IPS-18a (cell line): Measurements from ENCODE around the gene POU2F1.

Experiments
- H3K27ac ChIP-seq: one replicate; pipeline ENCODE4 v1.5.1; 2013; ENCODE audit warnings: low read length
- H3K27me3 ChIP-seq: one replicate; pipeline ENCODE4 v1.6.1; 2013; ENCODE audit warnings: mild to moderate bottlenecking, low read length; ENCODE audit not compliant: control insufficient read depth, insufficient read depth
- H3K36me3 ChIP-seq: one replicate; pipeline ENCODE4 v1.6.1; 2013; ENCODE audit warnings: low read depth, low read length; ENCODE audit not compliant: control insufficient read depth
- H3K4me1 ChIP-seq: one replicate; pipeline ENCODE4 v1.6.1; 2013; ENCODE audit warnings: low read depth, low read length; ENCODE audit not compliant: control insufficient read depth
- H3K4me3 ChIP-seq: one replicate; pipeline ENCODE4 v1.5.1; 2013; ENCODE audit warnings: low read length
- H3K9ac ChIP-seq: one replicate; pipeline ENCODE4 v1.6.1; 2013; ENCODE audit warnings: mild to moderate bottlenecking, low read length, moderate library complexity
- H3K9me3 ChIP-seq: one replicate; pipeline ENCODE4 v1.6.1; 2013; ENCODE audit warnings: low read depth, low read length; ENCODE audit not compliant: control insufficient read depth

POU2F1 gene

DNA sequence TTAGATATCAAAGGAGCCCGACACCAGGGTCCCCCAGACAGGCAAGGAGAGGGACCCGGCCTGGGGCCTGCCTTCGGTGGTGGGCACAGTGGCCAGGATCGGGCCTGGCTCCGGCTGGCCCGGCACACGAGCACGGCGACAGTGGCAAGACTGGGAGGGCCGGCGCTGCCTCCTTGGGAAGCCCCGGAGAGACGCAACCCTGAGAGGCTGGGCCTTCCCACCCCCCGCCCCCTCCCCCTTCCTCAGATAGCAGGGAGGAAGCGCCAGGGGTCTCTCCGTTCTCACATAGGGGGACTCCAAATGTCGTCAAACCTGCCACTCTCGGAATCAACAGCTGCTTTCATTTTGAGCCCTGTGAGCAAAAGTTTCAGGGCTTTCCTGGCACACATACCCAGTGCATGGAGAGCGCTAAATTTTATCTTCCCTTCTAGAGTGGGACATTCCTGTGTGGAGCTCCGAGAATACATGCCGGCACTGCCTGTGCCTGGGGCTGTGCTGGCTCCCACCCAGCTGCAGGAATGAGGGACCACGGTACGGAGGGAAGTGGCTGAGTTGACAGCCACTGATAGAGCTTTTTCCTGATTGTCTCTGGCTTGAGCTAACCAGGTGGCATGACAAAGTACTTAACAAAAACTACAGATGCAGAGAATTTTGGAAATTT, 235.2 kb downstream of the POU2F1 start:
- peak overlapping the region; percentile 69 for H3K4me3 ChIP-seq
- no peaks in the 10 kb centered on the region for H3K36me3 ChIP-seq
- no peak overlapping the region for H3K27ac ChIP-seq
- H3K27me3 ChIP-seq, result peaks cover 46% of the 10 kb centered on the region
- peaks cover 4% of the 10 kb centered on the region for H3K4me1 ChIP-seq
- H3K9me3 ChIP-seq, result no peaks in the 10 kb centered on the region
- no peak overlapping the region for H3K9ac ChIP-seq

DNA sequence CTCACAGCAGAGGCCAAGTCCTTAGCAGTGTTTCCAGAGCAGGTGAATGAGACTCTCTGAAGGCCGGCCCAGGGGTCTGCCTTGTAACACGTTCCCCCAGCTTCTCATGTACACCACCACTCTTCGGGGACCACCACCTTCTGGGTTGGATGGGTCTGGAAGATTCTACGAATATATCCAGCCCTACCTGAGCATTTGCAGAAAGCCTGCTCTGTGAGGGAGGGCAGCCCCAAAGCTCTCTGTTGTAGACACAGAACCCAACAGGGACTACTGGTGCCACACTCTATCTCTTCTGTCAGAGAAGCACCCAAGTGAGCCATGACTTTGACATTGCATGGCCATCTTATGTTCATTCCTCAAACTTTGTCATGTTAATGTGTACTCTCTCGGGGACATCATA, 235.8 kb downstream of the POU2F1 start:
- Histone ChIP-seq H3K36me3 (no peaks in the 10 kb centered on the region), H3K9me3 (no peaks in the 10 kb centered on the region), H3K27me3 (peaks cover 46% of the 10 kb centered on the region), H3K27ac (no peak overlapping the region), H3K4me1 (peaks cover 4% of the 10 kb centered on the region), H3K9ac (no peak overlapping the region), H3K4me3 (no peak overlapping the region)

DNA sequence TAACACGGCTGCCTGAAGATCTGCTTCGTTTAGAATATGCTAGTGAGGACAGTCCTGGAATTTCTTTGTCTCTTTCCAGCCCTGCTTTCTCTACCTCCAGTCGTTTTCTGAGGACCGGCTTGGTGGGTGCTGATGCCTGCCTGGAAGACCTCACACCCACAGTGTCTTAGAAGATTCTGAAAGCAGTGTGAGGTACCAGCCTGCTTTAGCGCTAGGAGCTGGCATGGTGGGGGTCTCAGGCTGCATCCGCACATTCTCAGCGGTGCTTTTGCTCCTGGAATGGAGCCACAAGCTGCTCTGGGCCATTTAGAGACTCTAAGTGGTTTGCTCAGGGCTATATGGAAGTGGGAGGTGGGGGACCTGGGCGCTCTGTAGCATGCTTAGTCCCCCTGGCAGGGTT, 236.2 kb downstream of the POU2F1 start:
- no peaks in the 10 kb centered on the region for H3K36me3 ChIP-seq
- H3K9me3 ChIP-seq, result no peaks in the 10 kb centered on the region
- H3K4me1 ChIP-seq, result peaks cover 4% of the 10 kb centered on the region
- peaks cover 46% of the 10 kb centered on the region for H3K27me3 ChIP-seq
- H3K9ac ChIP-seq, result no peak overlapping the region
- H3K27ac ChIP-seq, result no peak overlapping the region
- H3K4me3 ChIP-seq, result no peak overlapping the region

DNA sequence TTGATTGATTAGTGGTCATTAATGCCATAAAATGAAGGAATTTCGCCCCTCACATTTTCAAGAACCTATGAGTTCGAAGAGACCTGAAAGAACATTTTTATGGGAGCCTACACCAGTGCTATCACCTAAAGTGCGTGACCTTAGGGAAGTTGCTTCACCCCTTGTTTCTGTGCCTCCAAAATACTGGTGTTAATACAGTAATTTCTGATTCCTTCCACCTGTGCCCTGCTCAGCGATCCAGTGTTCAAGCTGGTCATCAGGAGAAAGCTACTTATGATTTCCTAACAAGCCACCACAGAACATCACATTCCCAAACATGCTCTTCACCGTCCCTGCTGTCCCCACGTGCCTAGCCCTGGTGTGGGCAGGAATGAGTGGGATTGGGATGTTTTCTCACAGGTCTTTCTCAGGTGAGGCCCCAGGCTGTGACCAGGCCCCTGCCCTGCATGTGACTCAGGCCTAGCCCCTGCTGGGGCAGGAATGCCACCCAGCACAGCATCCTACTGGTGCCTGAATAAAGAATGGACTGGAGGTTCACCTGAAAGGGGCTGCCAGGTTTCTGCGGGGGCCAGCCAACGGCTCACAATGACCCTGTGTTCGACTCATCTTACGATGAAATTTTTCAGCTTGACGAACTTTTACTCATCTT, 237.4 kb downstream of the POU2F1 start:
- peaks cover 46% of the 10 kb centered on the region for H3K27me3 ChIP-seq
- H3K4me1 ChIP-seq, result peaks cover 4% of the 10 kb centered on the region
- no peaks in the 10 kb centered on the region for H3K9me3 ChIP-seq
- H3K36me3 ChIP-seq, result no peaks in the 10 kb centered on the region
- H3K27ac ChIP-seq, result no peak overlapping the region
- no peak overlapping the region for H3K4me3 ChIP-seq
- no peak overlapping the region for H3K9ac ChIP-seq

DNA sequence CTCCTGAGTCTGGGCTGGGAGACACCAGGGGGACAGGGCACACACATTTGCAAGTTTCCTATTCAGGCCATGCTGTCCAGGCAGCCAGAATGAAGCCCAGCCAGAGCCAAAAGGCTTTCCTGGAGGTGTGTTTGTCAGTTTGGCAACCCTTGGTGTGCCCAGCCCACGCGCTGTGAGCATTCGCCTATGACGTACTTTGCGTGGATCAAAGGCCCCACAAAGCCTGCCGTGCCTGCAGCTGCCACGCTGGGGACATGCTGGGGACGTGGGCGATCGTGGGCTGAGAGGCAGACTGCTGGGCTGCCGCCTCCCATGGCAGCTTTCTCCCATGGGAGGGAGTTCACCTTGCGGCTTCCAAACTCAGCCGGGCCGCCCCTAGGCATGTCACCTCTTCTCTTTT, 240.2 kb downstream of the POU2F1 start:
- Histone ChIP-seq H3K4me1 (peaks cover 4% of the 10 kb centered on the region), H3K27ac (no peak overlapping the region), H3K27me3 (peaks cover 22% of the 10 kb centered on the region), H3K9me3 (no peaks in the 10 kb centered on the region), H3K9ac (no peak overlapping the region), H3K36me3 (no peaks in the 10 kb centered on the region), H3K4me3 (no peak overlapping the region)

DNA sequence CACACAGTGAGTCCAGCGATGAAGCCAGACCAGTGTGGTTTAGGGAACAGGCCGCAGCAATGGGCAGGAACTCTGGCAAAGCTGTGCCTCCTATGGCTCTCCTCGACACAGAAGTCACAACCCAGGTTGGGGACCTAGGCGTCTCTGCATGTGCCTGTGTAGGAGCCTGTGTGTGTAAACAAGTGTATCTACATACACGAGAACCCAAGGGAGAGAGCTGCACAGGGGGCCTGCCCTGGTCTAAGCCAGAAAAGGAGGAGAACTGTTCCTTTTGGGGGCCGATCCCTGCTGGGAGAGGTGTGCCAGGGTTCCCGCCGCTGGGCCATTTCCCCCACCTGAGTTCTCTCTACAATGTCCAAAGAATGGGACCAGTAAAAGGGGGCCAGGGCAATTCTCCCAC, 241.7 kb downstream of the POU2F1 start:
- peaks cover 6% of the 10 kb centered on the region for H3K27me3 ChIP-seq
- H3K4me1 ChIP-seq, result peaks cover 4% of the 10 kb centered on the region
- H3K9me3 ChIP-seq, result no peaks in the 10 kb centered on the region
- H3K4me3 ChIP-seq, result no peak overlapping the region
- no peak overlapping the region for H3K9ac ChIP-seq
- no peak overlapping the region for H3K27ac ChIP-seq
- no peaks in the 10 kb centered on the region for H3K36me3 ChIP-seq

DNA sequence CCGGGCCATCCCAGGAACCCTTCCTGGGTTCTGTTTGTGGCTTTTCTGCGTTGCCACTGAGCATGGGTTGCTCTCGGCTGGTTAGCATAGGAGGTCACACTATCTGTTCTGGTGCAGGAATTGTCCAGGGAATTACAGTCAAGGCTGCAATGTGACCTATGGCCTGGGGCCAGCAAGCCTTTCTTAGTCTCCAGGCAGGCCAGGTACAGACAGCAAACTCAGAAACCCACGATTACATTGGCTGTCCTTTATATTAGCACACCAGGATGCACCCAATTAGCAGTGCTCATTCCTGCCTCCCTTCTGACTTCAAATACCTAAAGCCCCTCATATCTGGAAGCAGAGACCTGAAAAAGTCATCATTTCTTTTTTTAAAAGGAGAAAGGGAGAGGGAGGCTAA, 242.4 kb downstream of the POU2F1 start:
- no peak overlapping the region for H3K9ac ChIP-seq

DNA sequence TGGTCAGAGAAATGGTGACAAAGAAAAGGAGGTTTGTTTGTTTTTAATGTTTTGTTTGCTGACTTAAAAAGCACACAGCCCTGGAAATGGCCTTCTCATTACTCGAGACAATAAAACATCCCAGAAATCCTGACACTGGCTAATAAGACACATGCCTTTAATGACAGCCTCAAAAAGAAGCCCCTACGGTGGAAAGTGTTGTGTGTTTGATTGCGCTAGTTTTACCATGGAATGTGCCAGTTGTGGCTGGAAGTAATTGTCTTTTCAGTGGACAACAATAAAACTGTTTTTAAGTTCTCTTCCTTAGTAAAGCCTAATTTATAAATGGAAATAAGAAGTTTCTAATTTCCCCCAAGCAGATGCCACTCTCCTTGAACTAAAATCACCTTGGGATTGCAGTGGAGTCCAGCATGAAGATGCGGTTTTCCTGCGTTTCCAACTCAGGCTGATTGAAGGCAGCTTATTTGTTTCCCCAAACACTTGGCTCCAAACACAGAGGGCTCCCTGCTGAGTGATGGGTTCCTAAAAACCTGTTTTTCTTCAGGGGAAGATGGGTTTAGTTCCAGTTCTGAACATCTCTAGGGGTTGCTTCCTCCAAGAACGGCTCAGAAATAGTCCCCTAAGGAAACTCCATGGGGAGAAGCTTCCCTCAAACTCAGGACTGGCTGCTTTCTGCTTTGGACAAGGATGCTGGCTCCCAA, 243.3 kb downstream of the POU2F1 start:
- Histone ChIP-seq H3K9me3 (no peaks in the 10 kb centered on the region), H3K36me3 (no peaks in the 10 kb centered on the region), H3K27me3 (no peaks in the 10 kb centered on the region), H3K4me1 (peaks cover 17% of the 10 kb centered on the region), H3K9ac (no peak overlapping the region), H3K4me3 (no peak overlapping the region), H3K27ac (no peak overlapping the region)

More for the DNA sequence above, 242.4 kb downstream of the POU2F1 start:
- no peak overlapping the region for H3K4me3 ChIP-seq
- H3K36me3 ChIP-seq, result no peaks in the 10 kb centered on the region
- H3K27ac ChIP-seq, result no peak overlapping the region
- H3K9me3 ChIP-seq, result no peaks in the 10 kb centered on the region
- no peaks in the 10 kb centered on the region for H3K27me3 ChIP-seq
- peaks cover 11% of the 10 kb centered on the region for H3K4me1 ChIP-seq

DNA sequence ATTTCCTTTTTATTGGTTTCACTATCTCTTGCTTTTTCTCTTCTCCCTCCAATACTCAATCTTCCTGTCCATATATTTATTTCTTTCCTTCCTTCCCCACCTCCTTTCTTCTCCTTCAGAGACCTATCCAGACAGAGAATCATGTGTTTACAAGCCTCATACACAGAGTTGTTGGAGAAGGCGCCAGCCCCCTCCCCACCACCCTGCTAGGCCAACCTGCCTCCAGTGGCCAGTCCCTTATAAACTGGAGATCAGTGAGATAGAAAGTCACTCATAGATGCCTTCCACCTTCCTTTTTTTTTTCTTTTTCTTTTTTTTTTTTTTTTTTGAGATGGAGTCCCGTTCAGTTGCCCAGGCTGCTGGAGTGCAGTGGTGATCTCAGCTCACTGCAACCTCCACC, 244.3 kb downstream of the POU2F1 start:
- H3K9me3 ChIP-seq, result no peaks in the 10 kb centered on the region
- no peak overlapping the region for H3K4me3 ChIP-seq
- no peak overlapping the region for H3K9ac ChIP-seq
- no peaks in the 10 kb centered on the region for H3K36me3 ChIP-seq
- H3K27me3 ChIP-seq, result no peaks in the 10 kb centered on the region
- H3K4me1 ChIP-seq, result peaks cover 17% of the 10 kb centered on the region
- H3K27ac ChIP-seq, result no peak overlapping the region

DNA sequence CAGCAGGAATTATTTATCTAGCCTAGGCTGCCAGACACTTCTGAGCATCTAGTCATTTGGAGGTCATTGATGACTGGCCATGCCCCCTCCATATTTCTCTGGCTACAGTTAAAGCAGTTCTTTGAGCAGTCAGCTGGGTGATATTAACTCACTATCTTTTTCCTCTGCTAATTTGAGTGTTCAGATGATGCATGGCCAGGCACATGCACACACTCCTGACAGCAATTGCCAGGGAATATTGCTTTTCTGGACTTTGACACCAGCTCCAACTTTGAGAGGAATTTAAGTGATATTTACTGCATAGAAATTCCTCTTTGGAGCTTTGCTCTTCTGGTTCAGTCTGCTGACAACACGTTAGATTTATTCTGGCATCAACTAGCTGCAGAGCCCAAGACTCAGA, 245.1 kb downstream of the POU2F1 start:
- H3K27ac ChIP-seq, result no peak overlapping the region
- H3K27me3 ChIP-seq, result no peaks in the 10 kb centered on the region

DNA sequence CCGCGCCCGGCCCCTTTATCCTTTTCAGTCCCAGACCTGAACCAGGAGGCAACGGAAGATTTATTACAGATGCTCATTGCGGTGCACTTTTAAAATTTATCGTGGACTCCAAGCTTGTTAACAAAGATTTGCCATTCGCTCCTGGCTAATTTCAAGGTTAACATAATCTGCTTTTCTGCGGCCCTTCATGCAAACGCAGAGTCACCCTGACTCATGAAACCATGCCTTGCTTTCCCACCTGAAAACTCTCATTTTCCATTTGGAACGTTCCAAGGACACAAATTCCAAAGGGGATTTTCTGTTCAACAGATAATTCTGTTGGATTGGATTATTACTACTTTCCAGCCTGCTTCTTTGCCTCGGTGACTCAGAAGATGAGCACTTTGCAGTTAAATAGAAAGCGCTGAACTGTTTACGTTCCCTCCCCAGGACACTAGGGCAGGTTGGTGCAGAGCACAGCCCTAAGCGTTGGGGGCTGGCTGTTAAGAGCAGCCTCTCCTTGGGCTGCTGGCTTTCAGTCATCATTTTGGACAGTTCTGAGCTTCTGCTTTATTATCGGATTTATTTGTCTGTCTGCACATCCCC, 246.5 kb downstream of the POU2F1 start:
- no peak overlapping the region for H3K27ac ChIP-seq

More for the DNA sequence above, 245.1 kb downstream of the POU2F1 start:
- H3K9me3 ChIP-seq, result no peaks in the 10 kb centered on the region
- H3K9ac ChIP-seq, result no peak overlapping the region
- H3K4me3 ChIP-seq, result no peak overlapping the region
- peaks cover 17% of the 10 kb centered on the region for H3K4me1 ChIP-seq
- no peaks in the 10 kb centered on the region for H3K36me3 ChIP-seq

More for the DNA sequence above, 246.5 kb downstream of the POU2F1 start:
- Histone ChIP-seq H3K4me3 (no peak overlapping the region), H3K36me3 (no peaks in the 10 kb centered on the region), H3K27me3 (no peaks in the 10 kb centered on the region), H3K9me3 (no peaks in the 10 kb centered on the region), H3K4me1 (peaks cover 17% of the 10 kb centered on the region), H3K9ac (peak overlapping the region; percentile 16)
